Kidney (tissue), 14 donors: ENCODE results near the gene OR5B3. TPM values are rescaled to one million over a fixed set of nuclear protein-coding genes. Genes with fewer than 3 reads are reported as not detected.

Source experiments
- DNase-seq, 5 donors: peaks; one replicate each; pipeline ENCODE4 v3.0.0-alpha.2; 2013 to 2020
- FAIRE-seq: peaks from 2 replicates; lab custom pipeline; 2012; peaks lifted over from hg19 to GRCh38; lab: Jason Lieb, UNC
- H3K27ac ChIP-seq, 2 donors: one replicate each; pipeline ENCODE4 v1.7.0; 2013; ENCODE audit warnings: low read depth in 2 of 2, low read length in 2 of 2, inconsistent platforms in 1 of 2
- H3K27me3 ChIP-seq: one replicate; pipeline ENCODE4 v1.7.1; 2013; ENCODE audit warnings: low read length, inconsistent platforms; ENCODE audit not compliant: control insufficient read depth, insufficient read depth
- H3K36me3 ChIP-seq, 3 donors: one replicate each; pipeline versions ENCODE4 v1.7.0 to v1.7.1; 2013; ENCODE audit warnings: low read length in 3 of 3, control low read depth in 1 of 3, inconsistent platforms in 1 of 3; ENCODE audit not compliant: insufficient read depth in 3 of 3, control insufficient read depth in 2 of 3
- H3K4me1 ChIP-seq, 3 donors: one replicate each; pipeline versions ENCODE4 v1.7.0 to v1.7.1; 2013; ENCODE audit warnings: low read length in 3 of 3, inconsistent platforms in 1 of 3, low read depth in 1 of 3; ENCODE audit not compliant: control insufficient read depth in 2 of 3, insufficient read depth in 2 of 3
- H3K4me3 ChIP-seq, 3 donors: one replicate each; pipeline versions ENCODE4 v1.7.0 to v1.8.1; 2013; ENCODE audit warnings: low read length in 3 of 3, control low read depth in 1 of 3, inconsistent platforms in 1 of 3
- H3K9ac ChIP-seq, 3 donors: one replicate each; pipeline versions ENCODE4 v1.7.0 to v1.7.1; 2013; ENCODE audit warnings: low read length in 3 of 3, control low read depth in 1 of 3, inconsistent platforms in 1 of 3
- H3K9me3 ChIP-seq, 3 donors: one replicate each; pipeline versions ENCODE4 v1.7.0 to v1.7.1; 2013; ENCODE audit warnings: low read length in 3 of 3, control low read depth in 1 of 3, inconsistent platforms in 1 of 3; ENCODE audit not compliant: control insufficient read depth in 2 of 3, insufficient read depth in 1 of 3
- CTCF ChIP-seq: IDR thresholded peaks from 3 replicates; pipeline ENCODE4 v1.5.1; 2012; ENCODE audit warnings: mild to moderate bottlenecking, moderate library complexity, borderline replicate concordance; ENCODE audit not compliant: insufficient read depth; ENCODE audit errors: extremely low read depth
- intact Hi-C: fragments of 100-400 bp; cut with DNase I; formaldehyde crosslinking; loops from one replicate; pipeline ENCODE4 v1.11.1; 2022
- polyA plus RNA-seq: library from polyadenylated mRNA; stranded (reverse); fragments of 350-450 nt; fragmentation: Illumina TruSeq; extraction: RNeasy Lipid Tissue Mini Kit (QIAGEN cat#74804); gene quantifications from one replicate; pipeline ENCODE4 v1.2.3, GENCODE V29; 2014; ENCODE audit warnings: low read depth, low replicate concordance; ENCODE audit not compliant: insufficient read depth
- total RNA-seq: library from RNA; stranded (reverse); fragmentation: NEBNext Ultra II Directional; extraction: Animal tissue kit (Norgen Biotek cat#: 25700); gene quantifications from one replicate; pipeline ENCODE4 v1.2.1, GENCODE V29; 2021
- donor health status: control.
- donor health status: control.
- donor health status: control.
- donor health status: control.
- donor health status: control.
- donor health status: DM: yes; HTN: yes; CAD: no.
- donor health status: Normal renal cell carcinoma (clear cell type).

Gene OR5B3
- total and polyA plus RNA-seq, 2 donors from 2014 or later = not detected

GRCh38 chr11:58444300-58444699 is 37.6 kb upstream of the OR5B3 start:
- Histone ChIP-seq H3K27ac (no peak overlapping the region), H3K36me3 (no peaks in the 10 kb centered on the region), H3K27me3 (no peaks in the 10 kb centered on the region), H3K9me3 (peaks cover 0 to 24% (median 0%) of the 10 kb centered on the region in 3 donors), H3K9ac (no peak overlapping the region), H3K4me3 (no peak overlapping the region), H3K4me1 (no peaks in the 10 kb centered on the region)
- intact Hi-C loops = no loop called here
- DNase-seq = no peak
- TF ChIP-seq CTCF = no peak
- FAIRE-seq = no peak

GRCh38 chr11:58442136-58442535 is 35.5 kb upstream of the OR5B3 start, which contains the start of gene OR5B12:
Gene OR5B12, minus strand, starts transcription at chr11:58442236. Its CDS starts 2,085 bp downstream, at chr11:58440151.
- H3K4me1 ChIP-seq = no peaks in the 10 kb centered on the region
- intact Hi-C loops = no loop called here

GRCh38 chr11:58438486-58438885 is 31.8 kb upstream of the OR5B3 start:
- Histone ChIP-seq H3K9me3 (no peaks in the 10 kb centered on the region), H3K27me3 (no peaks in the 10 kb centered on the region), H3K4me3 (no peak overlapping the region), H3K9ac (no peak overlapping the region), H3K4me1 (no peaks in the 10 kb centered on the region), H3K36me3 (no peaks in the 10 kb centered on the region), H3K27ac (no peak overlapping the region)
- intact Hi-C loops = no loop called here
- FAIRE-seq (no peak), DNase-seq (no peak)
- TF ChIP-seq CTCF = no peak

More at GRCh38 chr11:58442136-58442535, 35.5 kb upstream of the OR5B3 start, which contains the start of gene OR5B12:
- no peak within 1 kb of the TSS for H3K4me3 ChIP-seq
- peaks cover 0 to 23% (median 0%) of the 10 kb centered on the region in 3 donors for H3K9me3 ChIP-seq
- H3K27me3 ChIP-seq = no peaks in the 10 kb centered on the region
- H3K36me3 ChIP-seq = no peaks in the 10 kb centered on the region
- no peak for DNase-seq
- TF ChIP-seq CTCF = no peak
- no peak for FAIRE-seq
- H3K27ac ChIP-seq = no peak within 1 kb of the TSS
- H3K9ac ChIP-seq = no peak within 1 kb of the TSS

- no peaks in the 10 kb centered on the region for H3K27me3 ChIP-seq
- no peak for TF ChIP-seq CTCF
- H3K9me3 ChIP-seq = no peaks in the 10 kb centered on the region
- H3K9ac ChIP-seq = no peak overlapping the region
- H3K4me3 ChIP-seq = no peak overlapping the region
- no peak for DNase-seq
- intact Hi-C loops = no loop called here
- no peaks in the 10 kb centered on the region for H3K4me1 ChIP-seq
- FAIRE-seq = no peak
- no peaks in the 10 kb centered on the region for H3K36me3 ChIP-seq
- no peak overlapping the region for H3K27ac ChIP-seq
These were observed 27.5 kb upstream of the OR5B3 start for GRCh38 chr11:58434217-58434616.
